ENCODE data around the gene MBD4.
"Not testable (repeated sequence)": the region's sequence is repeated elsewhere in the genome, so short reads cannot be mapped to it uniquely, and the experiment has no call there.

Gene MBD4

DNA sequence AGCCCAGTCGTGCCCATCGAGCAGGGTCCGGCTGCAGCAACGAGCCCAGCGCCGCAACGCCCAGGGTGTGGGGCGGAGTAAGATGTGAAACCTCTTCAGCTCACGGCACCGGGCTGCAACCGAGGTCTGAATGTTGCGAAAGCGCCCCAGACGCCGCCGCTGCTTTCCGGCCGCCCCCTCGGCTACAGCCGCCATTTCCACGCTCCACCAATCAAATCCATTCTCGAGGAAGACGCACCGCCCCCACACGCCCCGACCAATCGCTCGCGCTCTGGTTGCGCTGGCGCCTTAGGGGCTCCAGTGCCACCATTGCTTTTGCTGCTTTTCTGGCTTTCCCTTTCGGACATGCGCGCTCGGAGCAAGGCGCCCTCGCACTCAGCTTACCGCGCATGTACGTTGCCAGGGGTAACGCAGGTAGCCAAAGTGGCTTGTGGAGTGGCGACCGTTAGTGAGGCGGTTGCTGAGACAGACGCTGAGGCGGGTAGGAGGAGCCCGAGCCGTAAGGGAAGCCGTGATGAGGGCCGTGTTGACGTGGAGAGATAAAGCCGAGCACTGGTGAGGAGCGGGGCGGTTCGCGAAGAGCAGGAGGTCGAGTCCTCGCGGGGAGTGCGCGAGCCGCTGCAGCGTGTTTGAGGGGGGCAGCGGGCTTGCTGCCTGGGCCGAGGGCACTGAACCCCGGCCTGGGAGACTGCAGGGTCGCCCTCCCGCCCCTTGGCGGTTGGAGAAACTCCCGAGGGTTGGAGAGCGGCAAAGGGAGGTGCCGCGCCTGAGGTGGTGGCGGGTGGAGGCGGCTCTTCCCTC, at the start of gene MBD4, which contains the start of gene IFT122:
Gene MBD4, minus strand, starts transcription at position 132 of the 801 bp plus-strand sequence. Its CDS starts 115 bp downstream, at position 17.
Gene IFT122, plus strand, starts transcription at position 408 of the 801 bp plus-strand sequence. Its CDS starts 107 bp downstream, at position 515.
- DNase-seq = peak; percentile 99

DNA sequence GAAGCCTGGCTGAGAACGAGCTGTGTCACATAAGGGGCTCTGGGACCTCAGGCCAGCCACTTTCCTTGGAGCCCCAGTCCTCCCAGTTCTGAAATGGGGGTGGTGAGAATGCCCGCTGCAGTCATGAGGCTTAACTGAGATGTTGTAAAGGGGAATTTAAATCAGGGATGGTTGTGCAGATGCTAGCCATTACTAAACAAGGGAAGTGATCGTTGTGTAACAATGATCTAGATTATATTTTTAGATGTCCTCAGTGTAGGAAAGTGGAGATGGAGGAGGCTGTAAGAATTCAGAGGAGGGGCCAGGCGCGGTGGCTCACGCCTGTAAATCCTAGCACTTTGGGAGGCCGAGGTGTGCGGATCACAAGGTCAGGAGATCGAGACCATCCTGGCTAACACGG, 49.5 kb upstream of the MBD4 start:
- not testable (repeated sequence) for DNase-seq

DNA sequence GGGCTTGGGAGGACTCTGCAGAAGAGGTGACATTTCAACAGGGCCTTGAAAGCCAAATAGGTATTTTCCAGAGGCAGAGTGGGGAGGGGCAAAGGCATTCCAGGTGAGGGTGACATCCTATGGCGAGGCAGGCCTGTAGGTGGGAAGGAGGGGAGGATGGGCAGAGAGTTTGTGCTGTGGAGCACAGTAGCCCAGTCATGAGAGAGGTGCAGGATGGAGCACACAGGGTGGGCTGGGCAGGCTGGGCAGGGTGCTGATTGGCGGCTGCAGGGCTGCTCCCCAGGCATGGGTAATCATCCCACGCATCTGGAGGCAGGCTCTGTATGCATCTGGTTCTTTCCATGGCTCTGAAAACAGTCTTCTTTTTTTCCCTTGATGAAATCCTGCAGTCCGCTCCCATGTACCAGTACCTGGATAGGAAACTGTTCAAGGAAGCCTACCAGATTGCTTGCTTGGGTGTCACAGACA, 48.2 kb upstream of the MBD4 start:
- DNase-seq = not testable (repeated sequence)

DNA sequence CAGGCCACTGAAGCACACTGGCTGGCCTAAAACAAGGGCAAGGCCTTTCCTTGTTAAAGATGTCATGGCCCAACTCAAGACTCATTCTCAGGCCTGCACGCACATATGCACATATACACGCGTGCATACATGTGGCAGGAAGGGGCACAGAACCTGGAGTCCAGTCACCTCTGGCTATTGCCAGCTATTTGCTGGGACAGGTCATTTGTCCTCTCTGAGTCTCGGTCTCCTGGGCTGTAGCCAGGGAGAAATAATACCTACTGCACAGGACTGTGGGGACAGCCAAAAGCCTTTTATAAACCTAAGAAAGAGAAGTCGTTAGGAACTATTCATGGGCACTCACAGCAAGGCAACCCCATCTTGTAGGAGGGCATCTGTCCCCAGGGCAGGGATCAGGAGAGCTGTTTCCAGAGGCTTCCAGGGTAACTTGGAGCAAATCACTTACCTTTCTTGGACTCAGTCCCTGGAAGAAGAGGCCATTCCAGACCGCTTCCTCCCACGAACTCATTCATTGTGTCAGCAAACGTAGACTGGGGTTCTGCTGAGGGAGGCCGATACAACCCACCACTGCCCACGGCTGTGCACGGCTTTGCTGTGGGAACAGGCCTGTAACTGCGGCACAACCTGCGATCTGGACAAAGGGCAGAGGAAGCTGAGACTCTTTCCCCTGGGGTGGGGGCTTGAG, 47.6 kb upstream of the MBD4 start:
- DNase-seq = no peak

DNA sequence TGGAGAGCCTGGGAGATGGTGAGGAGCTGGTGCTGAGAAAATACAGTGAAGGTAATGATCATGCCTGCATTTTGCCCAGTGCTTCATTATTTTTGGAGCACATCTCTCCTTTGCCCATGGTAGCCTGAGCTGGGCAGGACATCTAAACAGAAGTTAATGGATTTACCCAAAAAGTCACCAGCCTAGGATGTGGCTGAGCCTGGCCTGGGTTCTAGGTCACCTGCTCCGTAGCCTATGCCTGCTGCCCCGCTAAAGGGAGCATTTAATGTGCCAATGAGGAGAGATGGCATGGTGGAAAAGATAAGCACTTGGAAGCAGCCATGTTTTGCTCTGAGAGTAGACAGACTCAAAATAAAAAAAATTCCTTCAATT, 46.9 kb upstream of the MBD4 start:
- no peak for DNase-seq

DNA sequence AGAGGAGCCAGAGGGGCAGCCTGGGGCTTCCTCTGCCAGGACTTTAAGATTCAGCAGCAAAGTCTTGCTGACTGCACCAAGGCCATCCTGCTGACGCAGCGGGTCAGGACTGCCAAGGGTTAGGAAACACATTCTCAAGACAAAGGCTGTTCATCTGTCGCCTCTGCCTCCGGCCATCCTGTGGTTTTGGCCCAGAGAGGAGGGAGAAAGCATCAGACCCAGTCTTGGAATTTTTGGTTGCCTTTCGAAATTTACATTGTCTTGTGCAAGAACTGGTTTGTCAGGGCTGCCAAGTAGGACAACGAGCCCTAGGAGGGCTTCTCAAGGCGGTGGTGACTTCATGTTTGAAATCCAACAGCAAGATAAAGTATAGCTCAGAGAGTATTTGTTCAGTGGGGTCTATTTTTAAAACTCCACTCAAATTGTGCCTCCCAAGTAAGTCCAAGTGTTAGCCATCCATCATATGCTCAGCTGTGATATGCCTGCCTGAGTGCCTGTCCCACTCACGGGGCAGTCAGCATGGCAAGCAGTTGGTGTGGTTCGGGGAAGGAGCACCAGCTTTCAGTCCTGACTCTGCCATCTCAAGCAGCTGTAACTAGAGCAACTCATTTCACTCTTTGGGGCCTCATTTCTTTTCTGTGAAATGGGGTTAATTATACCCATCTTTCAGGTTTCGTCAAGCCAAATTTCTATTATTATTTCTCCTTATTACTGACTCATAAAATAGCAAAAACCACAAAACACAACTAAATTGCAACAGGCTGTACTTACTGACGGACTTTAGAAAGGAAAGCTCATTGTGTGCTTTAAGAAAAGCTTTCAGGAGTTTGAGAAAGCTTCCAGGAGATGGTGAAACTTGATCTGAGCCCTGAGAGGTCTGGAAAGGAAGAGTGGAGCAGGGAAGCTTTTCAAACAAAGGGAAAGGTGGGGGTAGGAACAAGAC, 46.2 kb upstream of the MBD4 start:
- no peak for DNase-seq

DNA sequence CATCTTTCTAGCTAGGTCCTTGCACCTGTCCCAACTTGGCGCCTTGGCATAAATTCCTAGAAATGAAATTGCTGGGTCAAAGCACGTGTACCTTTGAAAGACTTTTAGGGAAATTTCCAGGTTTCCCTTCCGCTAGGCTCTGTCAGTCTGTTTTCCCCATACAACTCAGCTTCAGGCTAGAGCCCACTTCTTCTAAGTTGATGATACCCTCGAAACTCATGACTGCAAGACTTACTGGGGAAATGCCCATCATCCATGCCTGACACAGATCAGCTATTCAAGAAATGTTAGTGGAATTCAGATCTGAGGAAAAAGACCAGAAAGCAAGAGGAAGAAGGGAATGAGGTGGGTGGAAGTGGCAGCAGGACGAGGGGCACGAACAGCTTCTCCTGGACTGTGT, 45.4 kb upstream of the MBD4 start:
- DNase-seq = not testable (repeated sequence)

DNA sequence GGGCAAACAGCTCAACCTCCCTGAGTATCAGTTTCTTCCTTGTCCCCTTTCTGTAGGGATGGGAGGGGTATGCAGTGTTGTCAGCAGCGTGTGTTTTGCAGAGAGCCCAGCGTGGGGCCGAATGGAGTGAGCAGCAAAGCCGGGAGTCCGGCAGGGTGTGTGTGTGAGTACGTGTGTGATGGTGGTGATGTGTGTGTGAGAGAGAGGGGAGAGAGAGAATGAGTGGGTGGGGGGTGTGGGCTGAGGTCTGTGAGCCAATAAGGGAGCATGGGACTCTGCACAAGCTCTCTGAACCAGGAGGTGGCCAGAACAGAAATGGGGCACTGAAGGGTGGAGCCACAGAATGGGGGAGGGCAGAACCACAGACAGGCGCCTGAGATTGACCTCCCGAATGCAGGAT, 44.1 kb upstream of the MBD4 start:
- no peak for DNase-seq

DNA sequence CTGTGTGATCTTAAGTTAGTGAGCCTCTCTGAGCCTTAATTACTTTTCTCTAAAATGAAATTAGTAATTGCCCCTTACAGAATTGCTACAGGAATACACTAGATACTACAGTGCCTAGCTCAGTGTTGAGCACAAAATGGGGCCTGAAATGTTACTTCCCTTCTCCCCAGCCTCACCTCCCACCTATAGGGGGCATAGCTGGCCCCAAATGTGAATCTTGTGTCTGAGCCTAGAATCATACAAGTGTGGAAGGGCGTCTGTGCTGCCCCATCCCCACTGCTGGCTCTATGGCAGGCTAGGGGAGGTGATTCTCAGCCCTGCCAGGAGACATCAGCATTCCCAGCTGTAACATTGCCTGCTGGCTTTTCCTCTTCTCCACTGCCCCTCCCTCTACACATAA, 43.0 kb upstream of the MBD4 start:
- no peak for DNase-seq

DNA sequence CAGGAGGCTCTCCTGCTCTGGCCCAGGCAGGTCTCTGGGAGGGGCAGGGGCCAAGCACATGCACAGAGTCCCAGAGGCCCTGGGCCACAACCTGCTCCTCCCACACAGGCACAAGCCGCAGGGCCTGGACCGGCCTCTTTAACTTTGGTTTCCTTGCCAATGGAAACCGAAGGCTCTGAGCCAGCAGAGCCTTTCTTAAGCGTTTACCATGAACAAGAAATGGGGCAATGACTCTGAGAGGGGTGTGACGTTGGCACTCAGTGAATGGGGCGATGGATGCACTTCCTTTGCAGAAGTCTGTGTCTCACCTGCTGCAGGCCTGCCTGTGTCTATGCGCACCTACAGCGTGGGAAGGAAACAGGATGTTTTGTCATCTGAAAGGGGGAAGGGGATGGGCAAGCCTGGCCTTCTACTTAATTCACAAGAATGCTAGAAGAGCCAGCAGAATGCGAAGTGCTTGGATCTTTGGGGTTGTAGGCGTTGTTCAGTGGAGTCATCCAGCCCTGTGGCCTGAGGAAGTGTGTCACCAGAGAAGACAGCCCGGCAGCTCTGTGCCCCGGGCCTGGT, 42.1 kb upstream of the MBD4 start:
- peak; percentile 55 for DNase-seq

DNA sequence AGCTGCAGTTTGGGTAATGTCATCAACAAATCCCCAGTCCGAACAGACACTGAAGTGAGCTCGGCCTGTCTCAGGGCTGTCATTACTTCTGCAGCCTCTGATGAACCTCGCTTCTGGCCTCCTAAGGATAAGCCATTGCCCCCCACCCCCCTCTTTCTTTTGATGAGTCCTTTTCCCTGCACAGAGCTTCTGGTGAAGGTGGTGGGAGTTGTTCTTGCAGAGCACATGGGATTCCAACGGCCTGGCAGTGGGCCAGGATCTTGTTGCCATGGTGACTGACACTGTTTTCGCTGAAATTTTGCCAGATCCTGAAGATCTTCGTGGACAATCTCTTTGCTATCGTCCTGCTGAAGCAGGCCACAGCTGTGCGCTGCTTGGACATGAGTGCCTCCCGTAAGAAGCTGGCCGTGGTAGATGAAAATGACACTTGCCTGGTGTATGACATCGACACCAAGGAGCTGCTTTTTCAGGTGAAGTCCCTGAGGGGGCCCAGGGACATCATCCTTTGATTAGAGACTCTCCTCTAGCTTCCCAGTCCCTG, 41.5 kb upstream of the MBD4 start:
- DNase-seq = not testable (repeated sequence)

DNA sequence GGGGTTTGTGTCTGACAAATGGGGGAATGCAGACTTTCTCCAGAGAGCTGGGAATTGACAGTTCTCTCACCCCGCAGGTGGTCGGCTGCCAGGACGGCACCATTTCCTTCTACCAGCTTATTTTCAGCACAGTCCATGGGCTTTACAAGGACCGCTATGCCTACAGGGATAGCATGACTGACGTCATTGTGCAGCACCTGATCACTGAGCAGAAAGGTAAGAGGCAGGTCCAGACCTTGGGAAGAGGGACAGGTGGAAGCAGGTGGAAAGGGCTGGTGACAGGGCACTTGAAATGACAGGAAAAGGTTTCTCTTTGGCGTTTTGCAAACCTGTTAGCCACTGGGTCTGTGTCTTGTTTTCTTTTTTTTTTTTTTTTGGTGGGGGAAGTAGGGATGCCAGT, 36.8 kb upstream of the MBD4 start:
- DNase-seq = no peak

DNA sequence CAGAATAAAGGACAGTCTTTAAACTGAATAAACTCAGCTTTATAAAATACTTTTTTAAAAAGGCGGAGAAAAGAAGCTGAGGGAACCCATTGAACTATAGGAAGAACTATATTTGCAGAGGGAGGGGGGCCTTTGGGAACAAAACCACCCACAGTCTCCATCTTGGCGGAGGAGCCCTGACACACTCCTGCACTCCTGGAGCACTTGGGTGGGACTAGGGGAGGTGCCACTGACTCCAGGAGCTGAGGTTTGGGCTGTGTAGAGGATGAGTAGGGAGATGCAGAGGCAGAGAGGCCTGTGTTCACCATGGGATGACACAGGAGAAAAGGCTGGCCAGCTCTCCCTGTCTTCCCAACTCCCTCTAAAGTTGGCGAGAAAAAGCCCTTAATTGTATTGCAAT, 36.1 kb upstream of the MBD4 start:
- DNase-seq = no peak

DNA sequence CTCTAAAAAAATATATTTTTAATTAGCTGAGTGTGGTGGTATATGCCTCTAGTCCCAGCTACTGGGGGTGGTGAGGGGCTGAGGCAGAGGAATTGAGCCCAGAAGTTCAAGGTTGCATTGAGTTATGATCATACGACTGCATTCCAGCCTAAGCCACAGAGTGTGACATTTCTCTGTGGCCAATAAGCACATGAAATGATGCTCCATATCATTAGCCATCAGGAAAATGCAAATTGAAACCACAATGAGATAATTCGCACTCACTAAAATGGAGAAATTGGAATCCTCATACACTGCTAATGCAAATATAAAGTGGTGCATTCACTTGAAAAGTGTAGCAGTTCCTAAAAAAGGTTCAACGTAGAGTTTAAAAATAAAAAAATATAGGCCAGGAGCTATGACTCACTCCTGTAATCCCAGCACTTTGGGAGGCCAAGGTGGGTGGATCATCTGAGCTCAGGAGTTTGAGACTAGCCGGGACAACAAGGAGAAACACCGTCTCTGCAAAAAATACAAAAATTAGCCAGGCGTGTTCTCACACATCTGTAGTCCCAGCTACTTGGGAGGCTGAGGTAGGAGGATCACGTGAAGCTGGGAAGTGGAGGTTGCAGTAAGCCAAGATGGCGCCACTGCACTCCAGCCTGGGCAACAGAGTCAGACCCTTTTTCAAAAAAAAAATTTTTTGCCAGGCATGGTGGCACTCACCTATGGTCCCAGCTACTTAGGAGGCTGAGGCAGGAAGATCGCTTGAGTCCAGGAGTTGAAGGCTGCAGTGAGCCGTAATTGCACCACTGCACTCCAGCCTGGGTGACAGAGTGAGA, 35.4 kb upstream of the MBD4 start:
- no peak for DNase-seq

DNA sequence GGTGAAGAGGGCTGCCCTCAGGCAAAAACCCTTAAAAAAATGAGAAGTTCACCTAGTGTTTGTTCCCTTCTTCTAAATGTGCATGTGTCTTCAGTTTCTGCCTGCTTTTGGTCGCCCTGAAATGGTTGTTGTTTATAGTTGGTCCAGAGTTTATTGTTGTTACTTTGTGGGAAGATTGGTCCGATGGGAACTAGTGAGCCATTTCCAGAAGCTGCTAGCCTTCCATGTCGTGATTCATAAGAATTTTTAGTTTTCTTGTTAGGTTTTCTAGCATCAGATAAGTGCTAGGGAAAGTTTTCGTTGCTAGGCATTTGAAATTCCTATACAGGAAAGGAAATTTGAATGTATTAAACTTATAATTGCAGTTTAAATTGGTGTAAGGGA, 34.0 kb upstream of the MBD4 start:
- DNase-seq = no peak

DNA sequence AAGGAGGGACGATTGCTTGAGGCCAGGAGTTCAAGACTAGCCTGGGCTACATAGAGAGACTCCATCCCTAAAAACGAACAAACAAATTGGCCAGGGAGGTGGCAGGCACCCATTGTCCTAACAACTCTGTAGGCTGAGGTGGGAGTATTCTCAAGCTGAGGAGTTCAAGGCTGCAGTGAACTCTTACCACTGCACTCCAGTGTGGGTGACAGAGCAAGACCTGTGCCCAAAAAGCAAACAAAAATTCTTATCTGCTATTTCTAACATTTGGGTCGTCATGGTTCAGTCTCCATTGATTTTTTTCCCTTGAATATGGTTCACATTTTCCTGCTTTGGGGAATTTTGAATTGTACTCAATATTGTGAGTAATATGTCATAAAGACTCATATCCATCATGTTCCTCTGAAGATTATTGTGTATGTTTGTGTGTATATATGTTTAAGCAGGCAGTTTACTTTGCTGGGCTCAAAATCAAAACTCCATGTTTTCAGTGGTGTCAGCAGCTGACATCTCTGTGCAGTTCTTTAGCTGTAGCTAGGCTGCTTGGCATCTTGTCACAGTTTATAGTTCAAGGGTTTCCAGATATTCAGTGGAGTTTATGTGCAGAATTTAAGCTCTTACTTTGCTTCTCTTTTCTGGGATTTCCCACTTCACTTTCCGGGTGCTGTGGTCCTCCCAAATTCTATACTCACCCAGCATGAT, 33.5 kb upstream of the MBD4 start:
- DNase-seq = no peak

DNA sequence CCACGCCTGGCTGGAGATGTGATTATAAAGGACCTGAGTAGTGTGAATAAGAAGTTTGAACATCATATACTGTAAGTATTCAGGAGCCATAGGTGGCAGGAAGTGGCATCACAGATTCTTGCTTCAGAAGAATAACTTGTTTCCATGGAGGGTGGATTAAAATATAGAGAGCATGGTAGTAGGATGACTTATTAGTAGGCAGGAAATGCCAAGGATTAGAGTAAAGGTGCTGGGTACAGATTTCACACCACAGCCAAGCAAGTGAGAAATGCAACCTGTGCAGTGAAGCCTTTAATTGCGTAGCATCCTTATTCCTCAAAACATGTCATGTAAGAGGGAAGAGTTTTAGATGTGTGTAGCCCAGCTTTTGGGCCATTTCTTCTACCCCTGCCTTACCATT, 31.1 kb upstream of the MBD4 start:
- no peak for DNase-seq

DNA sequence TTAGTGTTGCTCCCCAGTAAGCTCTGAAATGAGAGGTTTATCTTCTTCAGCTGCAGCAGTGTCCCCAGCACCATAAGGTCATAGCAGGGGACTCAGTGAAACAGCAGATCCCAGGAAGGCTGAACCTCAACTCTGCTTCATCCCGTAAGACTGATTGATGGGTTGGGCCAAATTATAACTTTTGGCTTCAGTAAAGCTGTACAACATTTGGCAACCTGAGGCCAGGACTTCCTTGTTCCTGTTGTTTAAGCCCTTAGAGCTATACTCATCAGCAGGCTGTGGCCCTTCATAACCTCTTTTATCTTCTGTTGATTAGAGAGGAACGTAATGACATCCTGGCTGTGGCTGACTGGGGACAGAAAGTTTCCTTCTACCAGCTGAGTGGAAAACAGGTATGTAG, 29.3 kb upstream of the MBD4 start:
- DNase-seq = no peak

DNA sequence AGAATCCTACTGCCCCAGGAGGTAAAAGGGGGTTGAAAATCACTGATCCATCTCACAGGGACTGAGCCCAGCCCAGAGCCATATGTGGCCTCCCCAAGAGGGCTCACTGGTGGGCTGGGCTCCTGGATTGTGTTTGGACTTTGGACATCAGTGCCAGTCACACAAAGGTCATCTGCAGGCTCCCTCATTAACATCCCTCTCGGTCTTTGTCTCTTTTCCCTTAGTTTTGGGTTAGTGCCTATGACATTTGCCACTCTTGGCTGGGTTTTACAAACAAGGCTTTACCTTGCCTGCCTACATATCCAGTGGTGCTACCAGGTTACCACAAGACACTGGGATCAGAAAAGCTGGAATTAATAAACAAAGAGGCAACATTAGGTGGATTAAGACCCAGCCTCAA, 28.2 kb upstream of the MBD4 start:
- DNase-seq = no peak

DNA sequence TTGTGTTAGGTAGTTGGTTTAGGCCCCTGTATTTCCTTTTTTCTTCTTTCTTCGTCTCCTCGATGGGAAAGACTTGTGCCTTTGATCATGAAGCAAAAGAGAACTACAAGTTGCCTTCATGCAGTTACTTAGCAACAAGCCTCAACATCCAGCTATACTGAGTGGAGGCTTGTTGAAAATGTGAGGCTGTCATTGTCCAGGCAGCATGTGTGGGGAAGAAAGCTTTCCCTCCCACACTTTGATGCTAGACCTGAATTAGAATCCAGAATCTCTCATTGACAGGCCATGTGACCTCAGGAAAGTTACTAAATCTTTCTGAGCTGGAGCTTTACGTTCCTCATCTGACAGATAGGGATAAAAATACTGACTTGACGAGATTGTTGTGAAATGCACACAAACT, 24.0 kb upstream of the MBD4 start:
- no peak for DNase-seq

DNA sequence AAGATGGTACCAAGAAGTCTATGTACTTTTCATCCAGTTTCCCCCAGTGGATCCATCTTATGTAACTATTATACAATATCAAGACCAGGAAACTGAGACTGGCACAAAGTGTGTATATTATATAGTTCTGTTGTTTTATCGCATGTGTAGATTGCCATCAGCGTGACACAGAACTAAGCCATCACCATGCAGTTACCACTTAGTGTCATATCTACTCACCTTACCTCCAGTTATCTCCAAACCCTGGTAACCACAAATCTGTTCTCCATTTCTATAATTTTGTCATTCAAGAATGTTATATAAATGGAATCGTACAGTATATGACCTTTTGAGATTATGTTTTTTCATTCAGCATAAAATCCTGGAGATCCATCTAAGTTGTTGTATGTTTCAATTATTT, 23.3 kb upstream of the MBD4 start:
- DNase-seq = no peak

Data from activated CD4-positive, alpha-beta T cell treated with anti-CD3 and anti-CD28 coated beads for 48 hours (primary cell).